Measurements from ENCODE around the gene SOD3.

- TF ChIP-seq RAD21 (IDR thresholded peaks at IDR 0.05; ENCODE audit: low read depth): no peak
- TF ChIP-seq MAX (IDR thresholded peaks at IDR 0.05): no peak
- TF ChIP-seq EP300 (IDR thresholded peaks at IDR 0.05; ENCODE audit: borderline replicate concordance): no peak
- TF ChIP-seq TAF1 (IDR thresholded peaks at IDR 0.05; ENCODE audit: low read depth): no peak
- TF ChIP-seq FOXM1 (IDR thresholded peaks at IDR 0.05; ENCODE audit: borderline replicate concordance, low read depth): no peak
Measured at GRCh38 chr4:24836661-24837242, 41.4 kb downstream of the SOD3 start.

Measured in Ishikawa (cell line).